ENCODE results near the gene PPFIA4. TPM values are rescaled to one million over a fixed set of nuclear protein-coding genes. Genes with fewer than 3 reads are reported as not detected.

PPFIA4 gene
- total RNA-seq, 1 donor from 2014 or later: 5.6 TPM

DNA sequence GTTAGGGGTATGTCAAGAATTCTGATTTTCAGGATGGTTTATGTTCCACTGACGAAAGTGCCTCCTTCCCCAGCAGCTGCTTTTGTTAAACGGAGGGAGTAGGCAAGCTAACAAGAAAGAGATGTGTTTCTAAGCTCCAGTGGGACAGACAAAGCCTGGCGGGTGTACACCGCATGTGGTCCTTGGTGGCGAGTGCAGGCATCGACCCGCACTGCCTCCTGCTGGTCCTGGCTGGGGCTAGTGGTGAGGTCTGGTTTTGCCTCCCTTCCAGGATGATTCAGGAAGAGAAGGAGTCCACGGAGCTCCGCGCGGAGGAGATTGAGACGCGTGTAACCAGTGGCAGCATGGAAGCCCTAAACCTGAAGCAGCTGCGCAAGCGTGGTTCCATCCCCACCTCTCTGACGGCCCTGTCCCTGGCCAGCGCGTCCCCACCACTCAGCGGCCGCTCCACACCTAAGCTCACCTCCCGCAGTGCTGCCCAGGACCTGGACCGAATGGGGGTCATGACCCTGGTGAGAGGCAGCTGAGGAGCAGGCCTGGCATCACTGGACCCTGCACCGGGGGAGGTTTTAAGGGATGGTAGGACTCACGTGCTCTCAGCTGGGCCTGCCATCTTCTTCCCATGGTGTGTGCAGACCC lies 29.0 kb downstream of the PPFIA4 start:
- intact Hi-C loops (cut with micrococcal nuclease): no loop called here

GRCh38 chr1:203056012-203056411 lies 29.7 kb downstream of the PPFIA4 start:
- intact Hi-C loops (cut with micrococcal nuclease): no loop called here

GRCh38 chr1:203056516-203056915 lies 30.2 kb downstream of the PPFIA4 start:
- intact Hi-C loops (cut with micrococcal nuclease): no loop called here

DNA sequence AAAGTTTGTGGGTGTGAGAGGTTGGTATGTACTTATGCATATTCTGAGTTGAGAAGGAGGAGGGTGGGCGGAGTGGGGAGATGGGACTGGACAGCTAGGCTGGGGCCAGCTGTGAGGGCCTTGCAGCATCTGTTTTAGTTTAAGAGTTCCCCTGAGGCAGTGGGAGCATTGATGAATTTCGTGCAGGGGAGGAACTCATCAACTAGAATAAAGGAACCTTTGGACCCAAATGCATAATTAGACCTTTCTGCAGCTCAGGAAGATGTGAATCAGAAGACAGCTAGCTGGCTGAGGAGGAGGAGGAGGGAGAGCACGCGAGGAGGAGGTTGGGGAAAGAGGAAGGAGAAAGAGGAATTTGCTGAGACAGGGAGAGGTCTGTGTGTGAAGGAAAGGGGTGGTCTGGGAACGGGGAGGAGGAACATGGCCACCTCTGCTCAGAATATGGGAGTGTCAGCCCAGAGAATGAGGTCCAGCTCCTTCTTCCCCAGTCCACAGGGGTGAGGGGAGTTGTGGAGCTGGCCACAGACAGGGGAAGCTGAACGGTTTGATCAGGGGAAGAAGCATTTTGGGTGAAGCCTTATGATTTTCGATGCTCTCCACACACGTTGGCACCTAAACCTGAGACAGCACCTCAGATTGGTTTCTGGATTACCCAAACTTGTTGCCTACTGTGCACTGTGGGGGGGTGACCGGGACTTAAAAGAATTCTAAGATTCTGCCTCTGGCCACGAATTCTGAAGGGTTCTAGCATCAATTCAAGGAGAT lies 31.8 kb downstream of the PPFIA4 start:
- intact Hi-C loops (cut with micrococcal nuclease): no loop called here

DNA sequence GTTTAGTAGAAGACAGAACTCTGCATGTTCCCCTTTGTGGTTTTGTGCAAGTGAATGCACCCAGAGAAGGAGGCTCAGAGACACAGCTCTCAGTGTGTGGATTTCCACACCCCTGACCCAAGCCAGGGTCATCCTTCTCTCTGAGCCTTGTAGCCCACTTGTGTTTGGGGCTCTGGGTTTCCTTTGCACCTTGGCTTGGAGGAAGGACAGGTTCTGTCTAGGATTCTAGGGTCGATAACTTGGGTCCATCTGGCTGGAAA lies 32.3 kb downstream of the PPFIA4 start:
- intact Hi-C loops (cut with micrococcal nuclease): no loop called here

- intact Hi-C loops (cut with micrococcal nuclease): no loop called here
Measured at GRCh38 chr1:203059485-203059884, 33.2 kb downstream of the PPFIA4 start.

DNA sequence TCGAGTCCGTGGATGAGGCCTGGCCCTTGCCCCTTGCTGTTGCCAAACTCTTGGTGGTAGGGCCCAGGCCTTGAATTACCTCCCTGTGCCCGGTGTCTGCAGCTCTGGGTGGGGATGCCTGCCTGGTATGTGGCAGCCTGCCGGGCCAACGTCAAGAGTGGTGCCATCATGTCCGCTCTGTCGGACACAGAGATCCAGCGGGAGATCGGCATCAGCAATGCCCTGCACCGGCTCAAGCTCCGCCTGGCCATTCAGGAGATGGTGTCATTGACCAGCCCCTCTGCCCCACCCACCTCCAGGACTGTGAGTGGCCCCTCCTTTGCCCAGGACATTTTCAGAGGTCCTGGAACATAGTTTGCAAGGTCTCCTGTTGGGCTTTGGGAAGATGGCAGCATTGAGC lies 33.8 kb downstream of the PPFIA4 start:
- intact Hi-C loops (cut with micrococcal nuclease): no loop called here

DNA sequence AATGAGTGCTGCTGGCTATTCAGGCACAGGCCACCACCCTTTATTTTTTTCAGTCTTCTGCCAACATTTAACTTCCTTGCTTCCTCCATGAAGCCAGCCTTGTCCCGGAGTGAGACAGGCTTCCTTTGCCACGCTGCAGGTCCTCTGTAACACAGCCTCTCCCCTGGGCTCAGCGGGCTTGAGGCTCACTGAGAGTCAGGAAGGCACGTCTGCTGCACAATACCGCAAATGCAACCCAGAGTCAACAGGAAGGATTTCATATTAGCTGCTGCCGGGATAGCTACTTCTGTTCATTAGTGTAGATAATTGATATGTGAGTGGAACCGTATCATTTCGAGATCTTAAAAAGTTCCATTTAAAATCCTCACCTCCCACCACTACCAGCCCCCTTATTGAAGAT lies 37.0 kb downstream of the PPFIA4 start:
- intact Hi-C loops (cut with micrococcal nuclease): loop anchor here (2.0 kb wide), 1 partner anchor 24 kb away; no protein-coding TSS in a partner anchor

- intact Hi-C loops (cut with micrococcal nuclease): no loop called here
Measured at GRCh38 chr1:203065191-203065590, 38.9 kb downstream of the PPFIA4 start.

GRCh38 chr1:203065986-203066385 lies 39.7 kb downstream of the PPFIA4 start:
- intact Hi-C loops (cut with micrococcal nuclease): no loop called here

DNA sequence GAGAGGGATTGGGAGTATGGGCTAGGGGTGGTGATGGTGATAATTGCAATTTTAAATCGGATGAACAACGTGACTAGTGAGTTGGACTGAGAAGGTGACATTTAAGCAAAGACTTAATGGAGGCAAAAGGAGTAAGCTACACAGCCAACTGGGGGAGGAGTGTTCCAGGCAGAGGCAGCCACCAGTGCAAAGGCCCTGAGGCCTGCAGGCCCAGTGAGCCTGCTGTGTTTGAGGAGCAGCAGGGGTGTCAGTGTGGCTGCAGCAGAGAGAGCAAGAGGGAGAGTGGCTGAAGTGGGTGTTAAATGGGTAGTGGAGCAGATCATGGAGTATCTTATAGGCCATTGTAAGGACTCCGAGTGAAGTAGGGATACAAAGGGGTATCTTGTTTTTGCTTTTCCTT lies 40.7 kb downstream of the PPFIA4 start:
- intact Hi-C loops (cut with micrococcal nuclease): no loop called here

GRCh38 chr1:203069030-203069747 lies 42.9 kb downstream of the PPFIA4 start:
- intact Hi-C loops (cut with micrococcal nuclease): no loop called here

DNA sequence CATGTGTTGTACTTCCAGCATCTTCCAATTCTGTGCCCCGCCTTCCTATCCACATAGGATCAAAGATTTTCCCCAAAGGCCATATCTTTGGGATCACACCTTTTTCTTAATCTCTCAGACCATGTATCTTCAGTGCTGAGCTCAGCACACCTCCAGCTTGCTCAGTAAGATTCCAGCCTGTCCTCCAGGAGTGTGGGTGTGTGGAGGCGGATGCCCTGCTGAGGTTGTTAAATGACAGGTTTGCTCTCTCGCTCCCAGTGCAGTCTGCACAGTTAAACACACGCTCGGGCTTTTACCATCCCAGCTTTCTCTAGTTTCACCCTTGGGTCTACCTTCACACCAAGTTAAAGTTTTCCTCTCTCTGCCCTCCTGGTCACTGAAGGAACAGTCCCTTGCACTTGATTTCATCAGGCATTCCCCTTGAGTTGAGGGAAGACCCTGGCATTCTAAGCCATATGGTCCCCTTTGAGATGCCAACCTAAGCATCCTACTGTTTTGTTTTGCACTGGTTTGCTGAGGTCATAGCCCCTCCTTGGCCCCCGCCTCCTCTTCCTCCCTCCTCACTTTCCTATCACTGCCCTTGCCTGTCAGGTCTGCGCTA lies 45.8 kb downstream of the PPFIA4 start:
- intact Hi-C loops (cut with micrococcal nuclease): no loop called here

GRCh38 chr1:203072911-203073310 lies 46.6 kb downstream of the PPFIA4 start:
- intact Hi-C loops (cut with micrococcal nuclease): no loop called here

- intact Hi-C loops (cut with micrococcal nuclease): no loop called here
Measured at GRCh38 chr1:203073469-203073868, 47.2 kb downstream of the PPFIA4 start.

GRCh38 chr1:203074610-203075009 lies 48.3 kb downstream of the PPFIA4 start:
- intact Hi-C loops (cut with micrococcal nuclease): no loop called here

- intact Hi-C loops (cut with micrococcal nuclease): no loop called here
Measured at GRCh38 chr1:203075236-203076030, 49.1 kb downstream of the PPFIA4 start.

DNA sequence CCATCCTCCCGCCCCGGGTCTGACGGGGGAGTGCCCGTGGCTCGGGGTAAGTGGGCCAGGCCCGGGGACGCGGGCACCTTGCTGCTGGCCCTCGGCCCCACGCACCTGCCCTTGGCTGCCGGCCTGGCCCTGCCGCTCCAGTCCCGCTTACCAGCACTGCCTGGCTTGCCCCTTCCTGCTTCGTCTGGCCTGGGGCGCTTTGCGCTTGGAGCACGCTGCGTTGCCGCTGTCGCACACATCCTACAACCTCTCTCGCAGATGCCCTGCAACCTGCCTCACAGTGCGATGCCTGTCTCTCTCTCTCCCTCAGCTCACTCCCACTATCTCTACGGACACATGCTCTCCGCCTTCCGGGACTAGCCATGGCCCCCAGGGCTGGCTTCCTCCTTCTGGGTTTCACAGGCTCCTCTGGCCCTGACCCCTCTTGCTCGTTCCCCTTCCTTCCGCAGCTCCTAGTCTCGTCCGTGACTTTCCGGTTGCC lies 49.8 kb downstream of the PPFIA4 start:
- intact Hi-C loops (cut with micrococcal nuclease): no loop called here

- intact Hi-C loops (cut with micrococcal nuclease): no loop called here
Measured at GRCh38 chr1:203077367-203077766, 51.1 kb downstream of the PPFIA4 start.

GRCh38 chr1:203077956-203078355 lies 51.7 kb downstream of the PPFIA4 start:
- intact Hi-C loops (cut with micrococcal nuclease): no loop called here

- intact Hi-C loops (cut with micrococcal nuclease): no loop called here
Measured at GRCh38 chr1:203078478-203078877, 52.2 kb downstream of the PPFIA4 start.
